SK-N-SH (cell line): ENCODE data around the gene ZNF750. TPM values are rescaled to one million over a fixed set of nuclear protein-coding genes. Genes with fewer than 3 reads are reported as not detected.

Experiments
- CTCF ChIA-PET: fragments of 300-600, 350-600 bp; formaldehyde crosslinking; extraction: SDS; loops from one replicate; lab custom pipeline; 2021; lab: Yijun Ruan, JAX
- POLR2A ChIA-PET: fragments of 350-600 bp; sonication (Branson Sonifier 250); formaldehyde crosslinking; extraction: SDS; loops from one replicate; lab custom pipeline; 2020; ENCODE audit warnings: antibody characterized with exemption, inconsistent platforms; lab: Yijun Ruan, JAX
- DNase-seq: peaks from one replicate; pipeline ENCODE4 v3.0.0; 2012
- H2AFZ ChIP-seq: fragments of 200-600 bp; sonication (generic); 2 replicates; pipeline ENCODE4 v1.8.1; 2016; ENCODE audit warnings: antibody characterized with exemption, mild to moderate bottlenecking, low read depth
- H3F3A ChIP-seq: fragments of 200-600 bp; sonication (generic); replicated peaks from 2 replicates; pipeline ENCODE3; 2016; ENCODE audit warnings: antibody characterized with exemption, mild to moderate bottlenecking; ENCODE audit not compliant: insufficient read depth
- H3K27ac ChIP-seq, 2 experiments: fragments of 200-500 bp in 1 of 2; fragments of 200-600 bp in 1 of 2; sonication (Bioruptor generic) in 1 of 2; sonication (generic), shearing (Covaris generic) in 1 of 2; 2 replicates each; pipeline versions ENCODE4 v1.5.1 to v1.6.1; 2014 to 2016; ENCODE audit warnings: low read depth in 2 of 2, inconsistent platforms in 1 of 2, low read length in 1 of 2, mild to moderate bottlenecking in 1 of 2, mixed read lengths in 1 of 2
- H3K27me3 ChIP-seq: fragments of 200-600 bp; sonication (generic), shearing (Covaris generic); 2 replicates; pipeline ENCODE4 v1.6.1; 2016; ENCODE audit warnings: mixed run types; ENCODE audit not compliant: insufficient read depth
- H3K36me3 ChIP-seq, 2 experiments: fragments of 200-500 bp in 1 of 2; fragments of 200-600 bp in 1 of 2; sonication (Bioruptor generic) in 1 of 2; sonication (generic) in 1 of 2; replicated peaks in 1 of 2; 2 replicates each; pipeline versions ENCODE3 to v1.5.1; 2014 to 2016; ENCODE audit warnings: low read length in 1 of 2, mild to moderate bottlenecking in 1 of 2; ENCODE audit not compliant: insufficient read depth in 2 of 2, control insufficient read depth in 1 of 2
- H3K4me1 ChIP-seq, 2 experiments: fragments of 200-500 bp in 1 of 2; fragments of 200-600 bp in 1 of 2; sonication (Bioruptor generic) in 1 of 2; sonication (generic), shearing (Covaris generic) in 1 of 2; 2 replicates each; pipeline versions ENCODE4 v1.5.1 to v1.6.1; 2014 to 2016; ENCODE audit warnings: low read depth in 1 of 2, low read length in 1 of 2, mixed run types in 1 of 2; ENCODE audit not compliant: insufficient read depth in 2 of 2, control insufficient read depth in 1 of 2
- H3K4me2 ChIP-seq: fragments of 200-600 bp; sonication (generic), shearing (Covaris generic); 2 replicates; pipeline ENCODE4 v1.6.1; 2017; ENCODE audit warnings: mixed run types
- H3K4me3 ChIP-seq, 2 experiments: fragments of 200-500 bp in 1 of 2; fragments of 200-600 bp in 1 of 2; sonication (Bioruptor generic) in 1 of 2; sonication (generic), shearing (Covaris generic) in 1 of 2; 2 replicates each; pipeline versions ENCODE4 v1.5.1 to v1.8.1; 2014 to 2016; ENCODE audit warnings: low read depth in 2 of 2, inconsistent platforms in 1 of 2, low read length in 1 of 2, mild to moderate bottlenecking in 1 of 2, mixed read lengths in 1 of 2, moderate library complexity in 1 of 2
- H3K79me2 ChIP-seq: fragments of 200-600 bp; sonication (generic); 2 replicates; pipeline ENCODE4 v1.8.1; 2017; ENCODE audit warnings: mild to moderate bottlenecking; ENCODE audit not compliant: insufficient read depth
- H3K9ac ChIP-seq: fragments of 200-600 bp; sonication (generic); 2 replicates; pipeline ENCODE4 v1.6.1; 2017; ENCODE audit warnings: mixed run types
- H3K9me2 ChIP-seq: fragments of 200-600 bp; sonication (generic); 2 replicates; pipeline ENCODE4 v1.6.1; 2017; ENCODE audit warnings: mixed run types
- H3K9me3 ChIP-seq: fragments of 200-600 bp; sonication (generic); 2 replicates; pipeline ENCODE4 v1.6.1; 2017; ENCODE audit warnings: mixed run types, mild to moderate bottlenecking, moderate library complexity
- H4K20me1 ChIP-seq: fragments of 200-600 bp; sonication (generic); 2 replicates; pipeline ENCODE4 v1.6.1; 2017; ENCODE audit warnings: mild to moderate bottlenecking, mixed run types; ENCODE audit not compliant: insufficient read depth
- CHD2 ChIP-seq: fragments of 150-350 bp; IDR thresholded peaks from 2 replicates; pipeline ENCODE4 v1.6.1; 2018; ENCODE audit warnings: low read length; ENCODE audit not compliant: partially characterized antibody
- EP300 ChIP-seq, 2 experiments: IDR thresholded peaks; 2 replicates each; pipeline versions ENCODE4 v1.4.0 to v1.6.1; 2012; ENCODE audit warnings: borderline replicate concordance in 1 of 2, low read depth in 1 of 2, low read length in 1 of 2
- EZH2phosphoT487 ChIP-seq: fragments of 200-600 bp; sonication (generic); IDR thresholded peaks from 2 replicates; pipeline ENCODE4 v1.6.1; 2017; ENCODE audit warnings: low read depth, mixed run types, mild to moderate bottlenecking, antibody characterized with exemption, moderate library complexity, borderline replicate concordance
- FOSL2 ChIP-seq: IDR thresholded peaks from 2 replicates; pipeline ENCODE4 v1.4.0; 2012; ENCODE audit warnings: low read depth, mild to moderate bottlenecking, moderate library complexity, borderline replicate concordance
- FOXM1 ChIP-seq: IDR thresholded peaks from 2 replicates; pipeline ENCODE4 v1.4.0; 2012; ENCODE audit warnings: low read depth, mild to moderate bottlenecking
- GABPA ChIP-seq: IDR thresholded peaks from 2 replicates; pipeline ENCODE4 v1.4.0; 2012; ENCODE audit warnings: low read depth, mild to moderate bottlenecking
- GATA2 ChIP-seq: sonication (generic); formaldehyde crosslinking; IDR thresholded peaks from 2 replicates; pipeline ENCODE4 v1.5.0; 2020; ENCODE audit warnings: mild to moderate bottlenecking, missing genetic modification reagents
- NRF1 ChIP-seq: IDR thresholded peaks from 2 replicates; pipeline ENCODE4 v1.6.1; 2012; ENCODE audit warnings: low read depth, mild to moderate bottlenecking, low read length
- POLR2AphosphoS5 ChIP-seq: IDR thresholded peaks from 2 replicates; pipeline ENCODE4 v1.6.1; 2012; ENCODE audit warnings: low read depth, low read length
- RCOR1 ChIP-seq: fragments of 150-350 bp; IDR thresholded peaks from 2 replicates; pipeline ENCODE4 v1.6.1; 2017; ENCODE audit warnings: antibody characterized with exemption, low read length
- RFX5 ChIP-seq: IDR thresholded peaks from 2 replicates; pipeline ENCODE4 v1.6.1; 2012; ENCODE audit warnings: mild to moderate bottlenecking, improper control_type of control experiment, low read length
- RXRA ChIP-seq: IDR thresholded peaks from 2 replicates; pipeline ENCODE4 v1.4.0; 2012; ENCODE audit warnings: low read depth, mild to moderate bottlenecking, borderline replicate concordance
- SIN3A ChIP-seq: IDR thresholded peaks from 2 replicates; pipeline ENCODE4 v1.6.1; 2012; ENCODE audit warnings: low read depth, mild to moderate bottlenecking, low read length, moderate library complexity, borderline replicate concordance
- TAF1 ChIP-seq: IDR thresholded peaks from 2 replicates; pipeline ENCODE4 v1.6.1; 2012; ENCODE audit warnings: low read depth, mild to moderate bottlenecking, low read length, moderate library complexity, borderline replicate concordance
- WGBS: methylation state at CpG from one replicate; pipeline ENCODE4 v1.1.6; 2017; ENCODE audit warnings: low lambda C conversion rate; 5-methylcytosine and 5-hydroxymethylcytosine counted together
- polyA plus RNA-seq, 3 experiments: library from polyadenylated mRNA; depleted of rRNA; stranded (reverse); fragments of >200 nt; gene quantifications; 2 replicates each; pipeline ENCODE4 v1.2.3, GENCODE V29; 2012
- TF ChIP-seq, protein P1 (sequence below): fragments of 150-350 bp; IDR thresholded peaks from 2 replicates; pipeline ENCODE4 v1.6.1; 2017; ENCODE audit warnings: antibody characterized with exemption, low read length, low read depth, borderline replicate concordance
- TF ChIP-seq, protein P2 (sequence below): IDR thresholded peaks from 2 replicates; pipeline ENCODE4 v1.4.0; 2012; ENCODE audit warnings: low read depth, borderline replicate concordance
- TF ChIP-seq, protein P3 (sequence below): IDR thresholded peaks from 2 replicates; pipeline ENCODE4; 2012

ZNF750 gene
- polyA plus RNA-seq, 1 of the 3 experiments (the other 2 are of a cell fraction) = not detected

DNA sequence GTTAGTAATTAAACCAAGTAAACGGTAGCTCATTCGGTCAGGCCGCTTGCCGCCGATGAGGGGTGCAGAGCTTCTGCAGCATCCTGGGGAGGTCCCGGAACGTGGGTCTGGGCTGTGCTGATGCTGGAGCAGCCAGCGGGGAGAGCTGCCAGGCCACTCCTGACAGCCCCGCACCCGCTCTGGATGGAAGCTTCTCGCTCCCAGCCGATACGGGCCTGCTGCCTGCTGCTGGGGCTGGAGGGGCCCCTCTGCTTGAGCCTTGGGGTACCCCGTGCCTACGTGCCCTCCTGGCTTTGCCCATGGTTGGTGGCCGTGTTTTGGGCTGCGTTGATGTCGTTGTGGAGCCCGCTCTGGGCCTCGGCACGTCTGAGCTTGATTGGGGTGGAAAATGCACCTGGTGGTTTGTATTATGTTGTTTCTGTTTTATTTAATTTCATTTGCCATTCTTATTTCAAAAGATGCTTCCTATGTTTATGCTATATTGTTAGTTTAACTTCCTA lies 41.6 kb upstream of the ZNF750 start:
- CTCF ChIA-PET = interaction anchor here (0.7 to 1.6 kb wide), 8 partner anchors 10 to 325 kb away, joined by 3 to 6 read pairs (median 4); no protein-coding TSS in a partner anchor
- DNase-seq = no peak
- Histone ChIP-seq H3K36me3 (no peaks in the 10 kb centered on the region), H3K9me2 (no peaks in the 10 kb centered on the region), H2AFZ (no peak overlapping the region), H3K4me2 (no peak overlapping the region), H3K27ac (peak overlapping the region in 1 of 2 experiments; percentile 65; a peak in 2 of 4 replicates), H3K79me2 (peaks cover 27% of the 10 kb centered on the region; the same call in 1 of the 2 replicates), H3F3A (peaks cover 20% of the 10 kb centered on the region), H3K27me3 (no peaks in the 10 kb centered on the region), H3K4me1 (peaks cover 11 to 60% of the 10 kb centered on the region in 2 experiments), H3K4me3 (no peak overlapping the region), H3K9me3 (no peaks in the 10 kb centered on the region), H4K20me1 (no peaks in the 10 kb centered on the region), H3K9ac (no peak overlapping the region)
- TF ChIP-seq GATA2 (CRISPR knock-in tag) = no peak
- TF ChIP-seq GABPA = no peak
- TF ChIP-seq CHD2 = no peak
- no peak for TF ChIP-seq NRF1
- TF ChIP-seq FOSL2 = no peak
- no peak for TF ChIP-seq RCOR1
- TF ChIP-seq EP300 (IDR thresholded peaks at IDR 0.05; ENCODE audit: borderline replicate concordance in 1 of 2, low read depth in 1 of 2, low read length in 1 of 2) = no peak
- no peak for TF ChIP-seq FOXM1
- TF ChIP-seq TAF1 = no peak
- TF ChIP-seq, protein P1, sequence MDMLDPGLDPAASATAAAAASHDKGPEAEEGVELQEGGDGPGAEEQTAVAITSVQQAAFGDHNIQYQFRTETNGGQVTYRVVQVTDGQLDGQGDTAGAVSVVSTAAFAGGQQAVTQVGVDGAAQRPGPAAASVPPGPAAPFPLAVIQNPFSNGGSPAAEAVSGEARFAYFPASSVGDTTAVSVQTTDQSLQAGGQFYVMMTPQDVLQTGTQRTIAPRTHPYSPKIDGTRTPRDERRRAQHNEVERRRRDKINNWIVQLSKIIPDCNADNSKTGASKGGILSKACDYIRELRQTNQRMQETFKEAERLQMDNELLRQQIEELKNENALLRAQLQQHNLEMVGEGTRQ = no peak
- no peak for TF ChIP-seq POLR2AphosphoS5
- TF ChIP-seq SIN3A = no peak
- TF ChIP-seq, protein P2, sequence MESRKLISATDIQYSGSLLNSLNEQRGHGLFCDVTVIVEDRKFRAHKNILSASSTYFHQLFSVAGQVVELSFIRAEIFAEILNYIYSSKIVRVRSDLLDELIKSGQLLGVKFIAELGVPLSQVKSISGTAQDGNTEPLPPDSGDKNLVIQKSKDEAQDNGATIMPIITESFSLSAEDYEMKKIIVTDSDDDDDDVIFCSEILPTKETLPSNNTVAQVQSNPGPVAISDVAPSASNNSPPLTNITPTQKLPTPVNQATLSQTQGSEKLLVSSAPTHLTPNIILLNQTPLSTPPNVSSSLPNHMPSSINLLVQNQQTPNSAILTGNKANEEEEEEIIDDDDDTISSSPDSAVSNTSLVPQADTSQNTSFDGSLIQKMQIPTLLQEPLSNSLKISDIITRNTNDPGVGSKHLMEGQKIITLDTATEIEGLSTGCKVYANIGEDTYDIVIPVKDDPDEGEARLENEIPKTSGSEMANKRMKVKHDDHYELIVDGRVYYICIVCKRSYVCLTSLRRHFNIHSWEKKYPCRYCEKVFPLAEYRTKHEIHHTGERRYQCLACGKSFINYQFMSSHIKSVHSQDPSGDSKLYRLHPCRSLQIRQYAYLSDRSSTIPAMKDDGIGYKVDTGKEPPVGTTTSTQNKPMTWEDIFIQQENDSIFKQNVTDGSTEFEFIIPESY = no peak
- no peak for TF ChIP-seq EZH2phosphoT487
- no peak for TF ChIP-seq RXRA
- TF ChIP-seq, protein P3, sequence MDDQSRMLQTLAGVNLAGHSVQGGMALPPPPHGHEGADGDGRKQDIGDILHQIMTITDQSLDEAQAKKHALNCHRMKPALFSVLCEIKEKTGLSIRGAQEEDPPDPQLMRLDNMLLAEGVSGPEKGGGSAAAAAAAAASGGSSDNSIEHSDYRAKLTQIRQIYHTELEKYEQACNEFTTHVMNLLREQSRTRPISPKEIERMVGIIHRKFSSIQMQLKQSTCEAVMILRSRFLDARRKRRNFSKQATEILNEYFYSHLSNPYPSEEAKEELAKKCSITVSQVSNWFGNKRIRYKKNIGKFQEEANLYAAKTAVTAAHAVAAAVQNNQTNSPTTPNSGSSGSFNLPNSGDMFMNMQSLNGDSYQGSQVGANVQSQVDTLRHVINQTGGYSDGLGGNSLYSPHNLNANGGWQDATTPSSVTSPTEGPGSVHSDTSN = no peak
- TF ChIP-seq RFX5 = no peak
- 97% methylated on average over 17 of the region's 21 CpGs for WGBS
- POLR2A ChIA-PET = no interaction called here
